Fibroblast of villous mesenchyme (primary cell): ENCODE measurements around the gene CEP19. TPM values are rescaled to one million over a fixed set of nuclear protein-coding genes. Genes with fewer than 3 reads are reported as not detected.

Source experiments
- DNase-seq: peaks from one replicate; pipeline ENCODE4 v3.0.0-alpha.2; 2010; ENCODE audit warnings: low read depth
- H3K4me3 ChIP-seq: 2 replicates; pipeline ENCODE4 v1.5.1; 2011; ENCODE audit warnings: low read depth, mild to moderate bottlenecking, low read length
- total RNA-seq: library from RNA; depleted of rRNA; stranded (reverse); fragments of >200 nt; gene quantifications from 2 replicates; pipeline ENCODE4 v1.2.3, GENCODE V29; 2012
- TF ChIP-seq, protein P1 (sequence below): IDR thresholded peaks from 2 replicates; pipeline ENCODE4 v1.5.1; 2012; ENCODE audit warnings: low read depth, mild to moderate bottlenecking, low read length; ENCODE audit not compliant: insufficient read depth

CEP19 gene
- total RNA-seq, 1 donor, result 5.2 TPM

- TF ChIP-seq, protein P1, sequence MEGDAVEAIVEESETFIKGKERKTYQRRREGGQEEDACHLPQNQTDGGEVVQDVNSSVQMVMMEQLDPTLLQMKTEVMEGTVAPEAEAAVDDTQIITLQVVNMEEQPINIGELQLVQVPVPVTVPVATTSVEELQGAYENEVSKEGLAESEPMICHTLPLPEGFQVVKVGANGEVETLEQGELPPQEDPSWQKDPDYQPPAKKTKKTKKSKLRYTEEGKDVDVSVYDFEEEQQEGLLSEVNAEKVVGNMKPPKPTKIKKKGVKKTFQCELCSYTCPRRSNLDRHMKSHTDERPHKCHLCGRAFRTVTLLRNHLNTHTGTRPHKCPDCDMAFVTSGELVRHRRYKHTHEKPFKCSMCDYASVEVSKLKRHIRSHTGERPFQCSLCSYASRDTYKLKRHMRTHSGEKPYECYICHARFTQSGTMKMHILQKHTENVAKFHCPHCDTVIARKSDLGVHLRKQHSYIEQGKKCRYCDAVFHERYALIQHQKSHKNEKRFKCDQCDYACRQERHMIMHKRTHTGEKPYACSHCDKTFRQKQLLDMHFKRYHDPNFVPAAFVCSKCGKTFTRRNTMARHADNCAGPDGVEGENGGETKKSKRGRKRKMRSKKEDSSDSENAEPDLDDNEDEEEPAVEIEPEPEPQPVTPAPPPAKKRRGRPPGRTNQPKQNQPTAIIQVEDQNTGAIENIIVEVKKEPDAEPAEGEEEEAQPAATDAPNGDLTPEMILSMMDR, result no peak
- DNase-seq, result peak; percentile 10
These were observed 29.3 kb upstream of the CEP19 start for GRCh38 chr3:196741249-196741889.

DNA sequence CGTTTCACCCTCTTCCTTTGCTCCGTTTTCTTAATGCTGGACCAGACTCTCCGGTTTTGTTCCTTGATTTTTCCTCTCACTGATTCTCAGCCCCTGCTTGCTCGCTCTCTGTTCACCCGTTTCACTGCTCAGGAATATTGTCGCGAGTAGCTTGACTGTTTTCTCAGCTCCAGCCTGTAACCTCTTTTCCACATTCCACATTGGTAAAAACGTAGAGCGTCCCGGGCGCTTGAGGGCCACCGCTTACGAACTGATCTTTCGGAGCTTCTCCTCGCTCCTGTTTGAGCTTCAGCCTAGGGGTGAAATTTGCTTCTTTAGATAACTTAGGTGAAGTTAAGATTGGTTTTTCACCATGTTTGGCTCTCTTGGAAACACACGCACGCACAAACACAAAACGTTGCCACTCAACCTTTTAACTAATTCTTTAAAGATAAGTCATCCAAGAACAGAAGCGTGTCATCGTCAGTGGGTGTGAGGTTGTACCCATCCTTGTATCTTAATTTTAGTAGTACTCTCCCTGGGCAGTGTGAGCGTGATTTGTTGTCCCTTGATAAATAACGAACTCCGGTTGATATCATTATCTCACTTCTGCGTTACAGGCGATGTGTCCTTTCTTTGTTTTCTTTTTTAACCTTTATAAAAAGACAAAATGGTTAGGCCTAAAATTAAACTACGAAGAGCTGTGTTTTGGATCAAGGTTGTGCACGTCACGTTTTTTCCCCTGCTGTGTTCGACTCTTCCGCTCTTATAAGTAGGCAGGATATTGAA, 28.6 kb upstream of the CEP19 start:
- DNase-seq, result peak; percentile 65
- TF ChIP-seq, protein P1, result no peak
- peak overlapping the region; percentile 84 for H3K4me3 ChIP-seq

More at GRCh38 chr3:196741249-196741889, 29.3 kb upstream of the CEP19 start:
- H3K4me3 ChIP-seq, result peak overlapping the region; percentile 84

DNA sequence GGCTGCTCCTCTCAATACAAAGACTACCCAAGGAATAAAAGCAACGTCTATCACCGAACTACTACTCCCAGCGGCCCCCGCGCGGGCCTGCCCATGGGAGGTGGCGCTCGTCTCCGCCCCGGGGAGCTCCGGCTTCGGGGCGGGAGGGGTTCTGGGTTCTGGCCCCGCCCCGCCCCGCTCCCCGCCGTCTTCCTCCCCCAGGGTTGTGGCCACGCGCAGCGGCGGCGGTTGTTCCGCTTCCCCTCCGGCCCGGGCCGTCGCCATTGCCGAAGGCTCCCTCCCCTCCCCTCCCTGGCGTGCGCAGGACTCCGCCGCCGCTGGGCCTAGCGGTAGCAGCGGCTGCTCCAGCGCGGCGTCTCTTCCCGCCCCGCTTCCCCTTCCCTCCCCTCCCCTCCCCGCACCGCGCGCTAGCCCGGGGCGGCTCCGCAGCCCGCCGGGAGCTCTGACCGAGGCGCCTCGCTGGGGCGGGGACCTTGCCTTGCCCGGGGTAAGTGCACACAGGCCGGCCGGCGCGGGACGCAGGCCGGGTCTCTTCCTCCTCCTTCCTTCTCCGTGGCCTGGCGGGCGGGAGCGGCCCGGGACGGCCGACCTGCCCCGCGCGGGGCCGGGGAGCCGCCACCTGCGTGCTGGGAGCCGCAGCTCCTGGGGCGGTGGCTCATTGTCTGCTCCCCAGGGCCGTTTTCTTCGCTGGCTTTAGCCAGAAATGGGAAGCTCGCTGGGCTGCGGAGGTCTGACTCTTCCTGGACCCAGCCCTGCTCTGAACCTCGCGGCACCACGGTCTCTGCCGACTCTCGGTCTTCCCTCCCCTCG, 27.8 kb upstream of the CEP19 start, which contains the start of gene PAK2:
Gene PAK2 (plus strand): TSS at position 187 of the 810 bp plus-strand sequence. CDS start 42,790 bp downstream, outside the sequence.
- DNase-seq, result peak; percentile 87
- H3K4me3 ChIP-seq, result peak within 1 kb of the TSS; percentile 84
- TF ChIP-seq, protein P1, result no peak

DNA sequence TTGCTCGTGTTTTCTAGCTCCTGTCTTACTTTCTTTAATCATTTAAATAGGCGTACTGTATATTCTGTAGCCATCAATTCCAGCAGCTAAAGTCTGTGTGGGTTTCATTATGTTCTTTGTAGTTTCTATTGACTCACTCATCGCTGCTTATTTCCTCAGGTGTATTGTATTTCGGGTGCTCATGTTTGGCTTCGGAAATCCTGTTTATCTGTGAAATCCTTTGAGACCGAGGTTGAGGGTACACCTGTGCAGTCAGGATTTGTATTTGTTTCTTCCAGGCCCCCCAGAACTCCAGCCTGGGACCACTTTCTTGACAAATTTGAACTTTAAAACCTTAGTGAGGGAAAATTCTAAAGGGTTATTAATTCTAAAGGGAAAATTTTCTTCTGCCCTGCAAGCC, 25.6 kb upstream of the CEP19 start:
- TF ChIP-seq, protein P1, result no peak
- H3K4me3 ChIP-seq, result no peak overlapping the region
- DNase-seq, result no peak

GRCh38 chr3:196736670-196737374, 24.8 kb upstream of the CEP19 start:
- TF ChIP-seq, protein P1, result no peak
- H3K4me3 ChIP-seq, result no peak overlapping the region
- DNase-seq, result peak; percentile 34

DNA sequence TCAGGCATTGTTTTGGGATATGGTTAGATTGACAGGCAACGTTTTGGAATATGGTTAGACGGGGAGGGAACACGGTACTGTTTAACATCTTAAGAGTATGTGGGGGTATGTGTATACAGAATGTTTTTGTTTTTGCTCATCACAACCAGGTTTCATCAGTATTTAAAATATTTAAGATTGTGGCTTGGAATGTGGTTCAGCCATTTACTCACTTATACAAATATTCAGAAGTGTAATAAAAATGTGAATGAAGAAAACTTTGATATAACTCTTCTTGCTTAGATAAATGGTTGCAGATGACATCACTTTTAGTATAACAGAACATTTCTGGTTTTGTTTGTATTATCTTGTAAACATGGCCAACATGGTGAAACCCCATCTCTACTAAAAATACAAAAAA, 23.7 kb upstream of the CEP19 start:
- H3K4me3 ChIP-seq, result no peak overlapping the region
- TF ChIP-seq, protein P1, result no peak
- peak; percentile 42 for DNase-seq
